Measurements from ENCODE around the gene RASL10A.
"Not testable (repeated sequence)": the region's sequence is repeated elsewhere in the genome, so short reads cannot be mapped to it uniquely, and the experiment has no call there.

Gene RASL10A

GRCh38 chr22:29345932-29346331, 30.4 kb upstream of the RASL10A start:
- no peaks in the 10 kb centered on the region for H3K9me3 ChIP-seq (ENCODE audit: low read length)
- H3K36me3 ChIP-seq (ENCODE audit: insufficient read depth, low read length), result peaks cover 57% of the 10 kb centered on the region
- H3K4me3 ChIP-seq (ENCODE audit: low read depth in 1 of 2, low read length in 2 of 2), result no peak overlapping the region
- no peaks in the 10 kb centered on the region for H3K27me3 ChIP-seq (ENCODE audit: control insufficient read depth in 1 of 2, insufficient read depth in 2 of 2, low read length in 2 of 2)
- H3K9ac ChIP-seq (ENCODE audit: low read length), result no peak overlapping the region
- no peak overlapping the region for H3K27ac ChIP-seq (ENCODE audit: low read depth, low read length)
- H3K4me1 ChIP-seq (ENCODE audit: insufficient read depth, low read length), result peaks cover 37% of the 10 kb centered on the region

GRCh38 chr22:29344889-29345288, 29.4 kb upstream of the RASL10A start:
- H3K4me3 ChIP-seq (ENCODE audit: low read depth in 1 of 2, low read length in 2 of 2); H3K9me3 ChIP-seq (ENCODE audit: low read length); H3K27ac ChIP-seq (ENCODE audit: low read depth, low read length); H3K27me3 ChIP-seq (ENCODE audit: control insufficient read depth in 1 of 2, insufficient read depth in 2 of 2, low read length in 2 of 2); H3K9ac ChIP-seq (ENCODE audit: low read length): not testable (repeated sequence)
- Histone ChIP-seq H3K36me3 (ENCODE audit: insufficient read depth, low read length) (peaks cover 57% of the 10 kb centered on the region), H3K4me1 (ENCODE audit: insufficient read depth, low read length) (peaks cover 37% of the 10 kb centered on the region)

GRCh38 chr22:29344137-29344536, 28.6 kb upstream of the RASL10A start:
- H3K27ac ChIP-seq (ENCODE audit: low read depth, low read length), result peak overlapping the region; percentile 63
- H3K9me3 ChIP-seq (ENCODE audit: low read length), result no peaks in the 10 kb centered on the region
- no peak overlapping the region for H3K9ac ChIP-seq (ENCODE audit: low read length)
- peaks cover 37% of the 10 kb centered on the region for H3K4me1 ChIP-seq (ENCODE audit: insufficient read depth, low read length)
- H3K36me3 ChIP-seq (ENCODE audit: insufficient read depth, low read length), result peaks cover 57% of the 10 kb centered on the region
- no peak overlapping the region for H3K4me3 ChIP-seq (ENCODE audit: low read depth in 1 of 2, low read length in 2 of 2)
- H3K27me3 ChIP-seq (ENCODE audit: control insufficient read depth in 1 of 2, insufficient read depth in 2 of 2, low read length in 2 of 2), result no peaks in the 10 kb centered on the region

- H3K4me3 ChIP-seq (ENCODE audit: low read depth in 1 of 2, low read length in 2 of 2), result no peak overlapping the region
- peak overlapping the region; percentile 63 for H3K27ac ChIP-seq (ENCODE audit: low read depth, low read length)
- peaks cover 37% of the 10 kb centered on the region for H3K4me1 ChIP-seq (ENCODE audit: insufficient read depth, low read length)
- no peaks in the 10 kb centered on the region for H3K9me3 ChIP-seq (ENCODE audit: low read length)
- no peaks in the 10 kb centered on the region for H3K27me3 ChIP-seq (ENCODE audit: control insufficient read depth in 1 of 2, insufficient read depth in 2 of 2, low read length in 2 of 2)
- H3K9ac ChIP-seq (ENCODE audit: low read length), result no peak overlapping the region
- H3K36me3 ChIP-seq (ENCODE audit: insufficient read depth, low read length), result peaks cover 57% of the 10 kb centered on the region
These were observed 27.9 kb upstream of the RASL10A start for GRCh38 chr22:29343313-29343805.

GRCh38 chr22:29342577-29343312, 27.2 kb upstream of the RASL10A start:
- Histone ChIP-seq H3K4me3 (ENCODE audit: low read depth in 1 of 2, low read length in 2 of 2) (no peak overlapping the region), H3K9ac (ENCODE audit: low read length) (no peak overlapping the region), H3K9me3 (ENCODE audit: low read length) (no peaks in the 10 kb centered on the region), H3K27ac (ENCODE audit: low read depth, low read length) (no peak overlapping the region), H3K36me3 (ENCODE audit: insufficient read depth, low read length) (peaks cover 58% of the 10 kb centered on the region), H3K4me1 (ENCODE audit: insufficient read depth, low read length) (peaks cover 37% of the 10 kb centered on the region), H3K27me3 (ENCODE audit: control insufficient read depth in 1 of 2, insufficient read depth in 2 of 2, low read length in 2 of 2) (no peaks in the 10 kb centered on the region)

GRCh38 chr22:29342177-29342576, 26.7 kb upstream of the RASL10A start:
- Histone ChIP-seq H3K9ac (ENCODE audit: low read length) (no peak overlapping the region), H3K27me3 (ENCODE audit: control insufficient read depth in 1 of 2, insufficient read depth in 2 of 2, low read length in 2 of 2) (no peaks in the 10 kb centered on the region), H3K36me3 (ENCODE audit: insufficient read depth, low read length) (peaks cover 58% of the 10 kb centered on the region), H3K4me3 (ENCODE audit: low read depth in 1 of 2, low read length in 2 of 2) (no peak overlapping the region), H3K27ac (ENCODE audit: low read depth, low read length) (no peak overlapping the region), H3K4me1 (ENCODE audit: insufficient read depth, low read length) (peaks cover 33% of the 10 kb centered on the region), H3K9me3 (ENCODE audit: low read length) (no peaks in the 10 kb centered on the region)

GRCh38 chr22:29341849-29342127, 26.3 kb upstream of the RASL10A start:
- no peak overlapping the region for H3K4me3 ChIP-seq (ENCODE audit: low read depth in 1 of 2, low read length in 2 of 2)
- H3K36me3 ChIP-seq (ENCODE audit: insufficient read depth, low read length), result peaks cover 57% of the 10 kb centered on the region
- no peaks in the 10 kb centered on the region for H3K9me3 ChIP-seq (ENCODE audit: low read length)
- H3K27me3 ChIP-seq (ENCODE audit: control insufficient read depth in 1 of 2, insufficient read depth in 2 of 2, low read length in 2 of 2), result no peaks in the 10 kb centered on the region
- H3K27ac ChIP-seq (ENCODE audit: low read depth, low read length), result no peak overlapping the region
- peaks cover 29% of the 10 kb centered on the region for H3K4me1 ChIP-seq (ENCODE audit: insufficient read depth, low read length)
- H3K9ac ChIP-seq (ENCODE audit: low read length), result no peak overlapping the region

- H3K27me3 ChIP-seq (ENCODE audit: control insufficient read depth in 1 of 2, insufficient read depth in 2 of 2, low read length in 2 of 2), result no peaks in the 10 kb centered on the region
- no peak overlapping the region for H3K27ac ChIP-seq (ENCODE audit: low read depth, low read length)
- H3K9me3 ChIP-seq (ENCODE audit: low read length), result no peaks in the 10 kb centered on the region
- H3K4me3 ChIP-seq (ENCODE audit: low read depth in 1 of 2, low read length in 2 of 2), result no peak overlapping the region
- H3K9ac ChIP-seq (ENCODE audit: low read length), result no peak overlapping the region
- peaks cover 54% of the 10 kb centered on the region for H3K36me3 ChIP-seq (ENCODE audit: insufficient read depth, low read length)
- H3K4me1 ChIP-seq (ENCODE audit: insufficient read depth, low read length), result peaks cover 23% of the 10 kb centered on the region
These were observed 25.8 kb upstream of the RASL10A start for GRCh38 chr22:29341056-29341848.

GRCh38 chr22:29340566-29340965, 25.1 kb upstream of the RASL10A start:
- no peaks in the 10 kb centered on the region for H3K27me3 ChIP-seq (ENCODE audit: control insufficient read depth in 1 of 2, insufficient read depth in 2 of 2, low read length in 2 of 2)
- peaks cover 21% of the 10 kb centered on the region for H3K4me1 ChIP-seq (ENCODE audit: insufficient read depth, low read length)
- no peak overlapping the region for H3K4me3 ChIP-seq (ENCODE audit: low read depth in 1 of 2, low read length in 2 of 2)
- H3K9me3 ChIP-seq (ENCODE audit: low read length), result no peaks in the 10 kb centered on the region
- no peak overlapping the region for H3K9ac ChIP-seq (ENCODE audit: low read length)
- H3K36me3 ChIP-seq (ENCODE audit: insufficient read depth, low read length), result peaks cover 61% of the 10 kb centered on the region
- no peak overlapping the region for H3K27ac ChIP-seq (ENCODE audit: low read depth, low read length)

- H3K36me3 ChIP-seq (ENCODE audit: insufficient read depth, low read length), result peaks cover 62% of the 10 kb centered on the region
- no peaks in the 10 kb centered on the region for H3K27me3 ChIP-seq (ENCODE audit: control insufficient read depth in 1 of 2, insufficient read depth in 2 of 2, low read length in 2 of 2)
- H3K4me1 ChIP-seq (ENCODE audit: insufficient read depth, low read length), result peaks cover 16% of the 10 kb centered on the region
- no peak overlapping the region for H3K27ac ChIP-seq (ENCODE audit: low read depth, low read length)
- no peak overlapping the region for H3K4me3 ChIP-seq (ENCODE audit: low read depth in 1 of 2, low read length in 2 of 2)
- no peak overlapping the region for H3K9ac ChIP-seq (ENCODE audit: low read length)
- no peaks in the 10 kb centered on the region for H3K9me3 ChIP-seq (ENCODE audit: low read length)
These were observed 24.1 kb upstream of the RASL10A start for GRCh38 chr22:29339381-29340235.

- H3K27me3 ChIP-seq (ENCODE audit: control insufficient read depth in 1 of 2, insufficient read depth in 2 of 2, low read length in 2 of 2), result no peaks in the 10 kb centered on the region
- H3K9ac ChIP-seq (ENCODE audit: low read length), result no peak overlapping the region
- peaks cover 62% of the 10 kb centered on the region for H3K36me3 ChIP-seq (ENCODE audit: insufficient read depth, low read length)
- H3K4me3 ChIP-seq (ENCODE audit: low read depth in 1 of 2, low read length in 2 of 2), result no peak overlapping the region
- peaks cover 5% of the 10 kb centered on the region for H3K4me1 ChIP-seq (ENCODE audit: insufficient read depth, low read length)
- no peaks in the 10 kb centered on the region for H3K9me3 ChIP-seq (ENCODE audit: low read length)
- no peak overlapping the region for H3K27ac ChIP-seq (ENCODE audit: low read depth, low read length)
These were observed 22.9 kb upstream of the RASL10A start for GRCh38 chr22:29338398-29338797.
